ENCODE results near the gene HID1. TPM values are rescaled to one million over a fixed set of nuclear protein-coding genes. Genes with fewer than 3 reads are reported as not detected.

Gene HID1
- total and polyA plus RNA-seq, 2 donors from 2014 or later, result 13.6 to 32.6 TPM

GRCh38 chr17:74941128-74941725, 31.3 kb downstream of the HID1 start:
- intact Hi-C loops (cut with DNase I), result no loop called here
- no peak overlapping the region for H3K27ac ChIP-seq (ENCODE audit: low read depth in 2 of 2, low read length in 2 of 2)
- FAIRE-seq, result no peak
- no peaks in the 10 kb centered on the region for H3K9me3 ChIP-seq (ENCODE audit: control insufficient read depth in 2 of 3, insufficient read depth in 1 of 3, low read length in 3 of 3)
- no peak overlapping the region for H3K9ac ChIP-seq (ENCODE audit: low read length in 3 of 3)
- peaks cover 15% of the 10 kb centered on the region for H3K27me3 ChIP-seq (ENCODE audit: control insufficient read depth, insufficient read depth, low read length)
- H3K36me3 ChIP-seq (ENCODE audit: control insufficient read depth in 2 of 3, insufficient read depth in 3 of 3, low read length in 3 of 3), result no peaks in the 10 kb centered on the region
- no peaks in the 10 kb centered on the region for H3K4me1 ChIP-seq (ENCODE audit: control insufficient read depth in 2 of 3, insufficient read depth in 2 of 3, low read depth in 1 of 3, low read length in 3 of 3)
- DNase-seq, result peak in 1 of 5 donors; percentile 47
- H3K4me3 ChIP-seq (ENCODE audit: low read length in 3 of 3), result no peak overlapping the region
- no peak for TF ChIP-seq CTCF (IDR thresholded peaks at IDR 0.05; ENCODE audit: borderline replicate concordance, extremely low read depth, insufficient read depth)

GRCh38 chr17:74939534-74939933, 33.0 kb downstream of the HID1 start:
- no peak for FAIRE-seq
- TF ChIP-seq CTCF (IDR thresholded peaks at IDR 0.05; ENCODE audit: borderline replicate concordance, extremely low read depth, insufficient read depth), result no peak
- no peak for DNase-seq
- peaks cover 20% of the 10 kb centered on the region for H3K27me3 ChIP-seq (ENCODE audit: control insufficient read depth, insufficient read depth, low read length)
- H3K9ac ChIP-seq (ENCODE audit: low read length in 3 of 3), result no peak overlapping the region
- H3K4me1 ChIP-seq (ENCODE audit: control insufficient read depth in 2 of 3, insufficient read depth in 2 of 3, low read depth in 1 of 3, low read length in 3 of 3), result no peaks in the 10 kb centered on the region
- intact Hi-C loops (cut with DNase I), result no loop called here
- H3K4me3 ChIP-seq (ENCODE audit: low read length in 3 of 3), result no peak overlapping the region
- H3K9me3 ChIP-seq (ENCODE audit: control insufficient read depth in 2 of 3, insufficient read depth in 1 of 3, low read length in 3 of 3), result no peaks in the 10 kb centered on the region
- H3K36me3 ChIP-seq (ENCODE audit: control insufficient read depth in 2 of 3, insufficient read depth in 3 of 3, low read length in 3 of 3), result no peaks in the 10 kb centered on the region
- no peak overlapping the region for H3K27ac ChIP-seq (ENCODE audit: low read depth in 2 of 2, low read length in 2 of 2)

- H3K4me1 ChIP-seq (ENCODE audit: control insufficient read depth in 2 of 3, insufficient read depth in 2 of 3, low read depth in 1 of 3, low read length in 3 of 3), result no peaks in the 10 kb centered on the region
- H3K27ac ChIP-seq (ENCODE audit: low read depth in 2 of 2, low read length in 2 of 2), result no peak overlapping the region
- H3K27me3 ChIP-seq (ENCODE audit: control insufficient read depth, insufficient read depth, low read length), result peaks cover 22% of the 10 kb centered on the region
- no peaks in the 10 kb centered on the region for H3K9me3 ChIP-seq (ENCODE audit: control insufficient read depth in 2 of 3, insufficient read depth in 1 of 3, low read length in 3 of 3)
- intact Hi-C loops (cut with DNase I), result no loop called here
- FAIRE-seq, result no peak
- no peak overlapping the region for H3K9ac ChIP-seq (ENCODE audit: low read length in 3 of 3)
- TF ChIP-seq CTCF (IDR thresholded peaks at IDR 0.05; ENCODE audit: borderline replicate concordance, extremely low read depth, insufficient read depth), result no peak
- no peak overlapping the region for H3K4me3 ChIP-seq (ENCODE audit: low read length in 3 of 3)
- no peaks in the 10 kb centered on the region for H3K36me3 ChIP-seq (ENCODE audit: control insufficient read depth in 2 of 3, insufficient read depth in 3 of 3, low read length in 3 of 3)
- no peak for DNase-seq
Observed at GRCh38 chr17:74938194-74938950, 34.2 kb downstream of the HID1 start.

Data from kidney (tissue), 14 donors.